Neuronal stem cell (in vitro differentiated cells): ENCODE data around the gene TOP1.

ENCODE experiments used
- DNase-seq: peaks from one replicate; pipeline ENCODE4 v3.0.0-alpha.2; 2013; ENCODE audit warnings: low spot score
- H2AFZ ChIP-seq: one replicate; pipeline ENCODE4 v1.6.1; 2013; ENCODE audit warnings: mild to moderate bottlenecking, low read length, inconsistent platforms
- H2AK5ac ChIP-seq: 2 replicates; pipeline ENCODE4 v1.6.1; 2013; ENCODE audit warnings: low read depth, mild to moderate bottlenecking, inconsistent platforms, low read length, moderate library complexity, mixed read lengths
- H2BK120ac ChIP-seq: 2 replicates; pipeline ENCODE4 v1.6.1; 2013; ENCODE audit warnings: low read depth, mild to moderate bottlenecking, inconsistent platforms, low read length, moderate library complexity, mixed read lengths
- H2BK12ac ChIP-seq: one replicate; pipeline ENCODE4 v1.6.1; 2013; ENCODE audit warnings: low read length, inconsistent platforms
- H2BK15ac ChIP-seq: 2 replicates; pipeline ENCODE4 v1.6.1; 2013; ENCODE audit warnings: mild to moderate bottlenecking, low read length, inconsistent platforms, mixed read lengths
- H2BK5ac ChIP-seq: one replicate; pipeline ENCODE4 v1.6.1; 2013; ENCODE audit warnings: inconsistent platforms, mild to moderate bottlenecking, low read length, moderate library complexity
- H3K14ac ChIP-seq: one replicate; pipeline ENCODE4 v1.6.1; 2013; ENCODE audit warnings: low read length, inconsistent platforms
- H3K18ac ChIP-seq: 2 replicates; pipeline ENCODE4 v1.6.1; 2013; ENCODE audit warnings: low read length, inconsistent platforms
- H3K23ac ChIP-seq: 2 replicates; pipeline ENCODE4 v1.6.1; 2013; ENCODE audit warnings: low read depth, mild to moderate bottlenecking, mixed read lengths, low read length, inconsistent platforms; ENCODE audit not compliant: poor library complexity
- H3K27ac ChIP-seq: replicated peaks from 3 replicates; pipeline ENCODE4 v1.5.1; 2013; ENCODE audit warnings: low read length, inconsistent platforms
- H3K27me3 ChIP-seq, 3 experiments: 2 replicates each; pipeline ENCODE4 v1.6.1; 2013; ENCODE audit warnings: low read length in 3 of 3, mild to moderate bottlenecking in 2 of 3, inconsistent platforms in 1 of 3, low read depth in 1 of 3, mixed read lengths in 1 of 3, moderate library complexity in 1 of 3; ENCODE audit not compliant: control insufficient read depth in 3 of 3, insufficient read depth in 3 of 3
- H3K36me3 ChIP-seq, 2 donors: replicated peaks in 1 of 2; 2 replicates each; pipeline ENCODE4 v1.6.1; 2013; ENCODE audit warnings: low read length in 2 of 2; ENCODE audit not compliant: control insufficient read depth in 2 of 2, insufficient read depth in 2 of 2
- H3K4ac ChIP-seq: 2 replicates; pipeline ENCODE4 v1.6.1; 2013; ENCODE audit warnings: inconsistent platforms, mild to moderate bottlenecking, low read length, moderate library complexity
- H3K4me1 ChIP-seq, 2 donors: 1 replicate in 1 of 2; 2 replicates in 1 of 2; pipeline ENCODE4 v1.6.1; 2013; ENCODE audit warnings: low read length in 2 of 2, low read depth in 1 of 2; ENCODE audit not compliant: control insufficient read depth in 2 of 2, insufficient read depth in 1 of 2
- H3K4me2 ChIP-seq: one replicate; pipeline ENCODE4 v1.6.1; 2013; ENCODE audit warnings: mild to moderate bottlenecking, low read length, inconsistent platforms; ENCODE audit not compliant: insufficient read depth, poor library complexity, severe bottlenecking
- H3K4me3 ChIP-seq, 2 donors: 2 replicates each; pipeline ENCODE4 v1.5.1; 2013; ENCODE audit warnings: low read length in 2 of 2, mild to moderate bottlenecking in 2 of 2, inconsistent platforms in 1 of 2, moderate library complexity in 1 of 2
- H3K79me1 ChIP-seq: one replicate; pipeline ENCODE4 v1.6.1; 2013; ENCODE audit warnings: low read depth, mild to moderate bottlenecking, inconsistent platforms, low read length, moderate library complexity
- H3K9ac ChIP-seq: one replicate; pipeline ENCODE4 v1.6.1; 2013; ENCODE audit warnings: mild to moderate bottlenecking, low read depth, low read length, inconsistent platforms; ENCODE audit not compliant: poor library complexity
- H3K9me3 ChIP-seq, 2 donors: replicated peaks in 1 of 2; 2 replicates each; pipeline versions ENCODE3 to v1.6.1; 2013; ENCODE audit warnings: low read length in 2 of 2, mild to moderate bottlenecking in 2 of 2, inconsistent platforms in 1 of 2, low read depth in 1 of 2, mixed read lengths in 1 of 2, moderate library complexity in 1 of 2; ENCODE audit not compliant: control insufficient read depth in 2 of 2, insufficient read depth in 1 of 2
- H4K8ac ChIP-seq: one replicate; pipeline ENCODE4 v1.6.1; 2013; ENCODE audit warnings: low read depth, mild to moderate bottlenecking, inconsistent platforms, low read length, moderate library complexity
- H4K91ac ChIP-seq: one replicate; pipeline ENCODE4 v1.6.1; 2013; ENCODE audit warnings: low read length, low read depth, mild to moderate bottlenecking, inconsistent platforms; ENCODE audit not compliant: poor library complexity
- WGBS, 2 donors: extraction: QIAGEN DNeasy Blood & Tissue Kit; methylation state at CpG; one replicate each; pipeline ENCODE4 v1.1.7; 2013; ENCODE audit warnings: missing lambda C conversion rate in 2 of 2, mixed read lengths in 1 of 2; ENCODE audit not compliant: insufficient read length in 2 of 2, insufficient replicate concordance in 1 of 2; ENCODE audit errors: extremely low coverage in 2 of 2; 5-methylcytosine and 5-hydroxymethylcytosine counted together

Gene TOP1

DNA sequence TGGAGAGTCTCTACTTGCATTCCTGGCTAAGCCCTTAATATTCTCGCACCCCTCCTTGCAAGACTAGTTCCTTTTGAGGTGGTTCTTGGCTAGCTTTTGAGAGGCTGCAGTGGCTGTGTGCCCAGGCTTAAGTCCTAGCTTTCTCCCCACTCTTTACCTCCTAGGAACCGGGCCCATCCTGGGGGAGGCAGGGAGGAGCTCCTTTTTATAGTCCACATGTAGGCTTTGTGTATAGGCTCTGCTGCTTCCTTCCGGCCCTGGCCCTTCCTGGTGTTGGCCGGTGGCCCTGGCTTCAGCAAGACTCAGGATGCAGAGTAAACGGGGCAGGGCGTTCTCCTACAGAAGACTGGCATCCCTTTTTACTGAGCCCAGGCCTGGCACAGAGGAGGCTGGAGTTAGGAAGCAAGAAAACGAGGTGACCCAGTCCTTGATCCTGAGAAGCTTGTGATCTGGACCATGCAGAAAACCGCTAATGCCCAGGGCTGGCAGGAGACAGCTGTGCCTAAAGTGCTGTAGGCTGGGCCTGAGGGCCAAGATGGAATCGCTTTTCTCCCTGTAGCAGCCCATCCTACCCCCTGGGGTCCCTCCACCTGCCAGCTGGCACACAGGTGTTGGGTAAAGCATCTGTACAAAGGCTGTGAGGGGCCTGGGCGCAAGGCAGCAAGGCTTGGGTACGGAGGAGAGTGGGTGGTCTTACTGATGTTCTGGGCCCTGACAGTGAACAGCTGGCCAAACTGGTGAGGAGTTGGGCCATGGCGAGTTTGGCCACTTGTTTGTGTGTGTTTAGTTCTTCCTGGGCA, 117.4 kb downstream of the TOP1 start:
- H2BK15ac ChIP-seq: no peak overlapping the region
- no peak overlapping the region for H3K4ac ChIP-seq
- no peak overlapping the region for H2BK5ac ChIP-seq
- peaks cover 5 to 13% of the 10 kb centered on the region in 2 donors for H3K4me1 ChIP-seq
- H4K91ac ChIP-seq: no peak overlapping the region
- peaks cover 28% of the 10 kb centered on the region for H3K79me1 ChIP-seq
- no peak overlapping the region for H2BK120ac ChIP-seq
- H3K27ac ChIP-seq: no peak overlapping the region
- no peak overlapping the region for H2AK5ac ChIP-seq
- H3K9me3 ChIP-seq: no peaks in the 10 kb centered on the region
- H3K9ac ChIP-seq: no peak overlapping the region
- H3K18ac ChIP-seq: no peak overlapping the region
- H2AFZ ChIP-seq: no peak overlapping the region
- H3K14ac ChIP-seq: no peak overlapping the region
- H3K36me3 ChIP-seq: peaks cover 2 to 95% of the 10 kb centered on the region in 2 donors
- no peak overlapping the region for H3K23ac ChIP-seq
- DNase-seq: no peak
- H3K4me2 ChIP-seq: no peak overlapping the region
- no peak overlapping the region for H4K8ac ChIP-seq
- H2BK12ac ChIP-seq: no peak overlapping the region
- H3K4me3 ChIP-seq: no peak overlapping the region
- WGBS, 2 donors: no CpG with 5 or more reads among the region's 12 CpGs
- H3K27me3 ChIP-seq: no peaks in the 10 kb centered on the region

DNA sequence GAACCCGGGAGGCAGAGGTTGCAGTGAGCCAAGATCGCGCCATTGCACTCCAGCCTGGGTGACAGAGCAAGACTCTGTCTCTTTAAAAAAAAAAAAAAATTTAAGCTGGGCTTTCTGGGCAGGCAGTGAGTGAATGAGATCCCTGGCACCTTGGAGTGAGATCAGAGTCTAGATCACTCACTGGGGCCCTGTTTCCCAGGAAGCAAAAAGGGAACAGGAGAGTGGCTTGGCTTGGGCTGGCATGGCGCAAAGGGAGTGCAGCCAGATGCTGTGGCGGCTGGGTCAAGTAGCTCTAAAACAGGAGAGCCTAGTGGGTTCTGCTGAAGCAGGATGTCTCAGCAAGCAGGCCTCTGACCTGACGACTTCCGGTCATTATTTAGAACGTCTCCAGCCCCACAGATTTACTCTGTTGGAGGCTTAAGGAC, 119.2 kb downstream of the TOP1 start:
- no CpG with 5 or more reads among the region's 8 CpGs for WGBS, 2 donors

GRCh38 chr20:41148942-41149341, 120.3 kb downstream of the TOP1 start:
- Histone ChIP-seq H2BK5ac (no peak overlapping the region), H2AFZ (no peak overlapping the region), H2BK15ac (no peak overlapping the region), H3K79me1 (peaks cover 28% of the 10 kb centered on the region), H2BK120ac (no peak overlapping the region), H2AK5ac (no peak overlapping the region), H3K9me3 (no peaks in the 10 kb centered on the region), H3K4me3 (no peak overlapping the region), H3K4me2 (no peak overlapping the region), H2BK12ac (no peak overlapping the region), H3K27me3 (no peaks in the 10 kb centered on the region), H3K4me1 (no peaks in the 10 kb centered on the region), H4K8ac (no peak overlapping the region), H3K9ac (no peak overlapping the region), H3K4ac (no peak overlapping the region), H3K14ac (no peak overlapping the region), H4K91ac (no peak overlapping the region), H3K27ac (no peak overlapping the region), H3K23ac (no peak overlapping the region), H3K36me3 (peaks cover 4 to 95% of the 10 kb centered on the region in 2 donors), H3K18ac (no peak overlapping the region)
- DNase-seq: no peak
- no CpG with 5 or more reads among the region's 5 CpGs for WGBS, 2 donors

More for the DNA sequence above, 119.2 kb downstream of the TOP1 start:
- no peak overlapping the region for H4K91ac ChIP-seq
- no peak overlapping the region for H3K18ac ChIP-seq
- no peak overlapping the region for H3K27ac ChIP-seq
- peaks cover 4 to 94% of the 10 kb centered on the region in 2 donors for H3K36me3 ChIP-seq
- DNase-seq: no peak
- H2BK15ac ChIP-seq: no peak overlapping the region
- H3K4me1 ChIP-seq: peaks cover 0 to 3% of the 10 kb centered on the region in 2 donors
- H3K14ac ChIP-seq: no peak overlapping the region
- H3K4me3 ChIP-seq: no peak overlapping the region
- H2BK5ac ChIP-seq: no peak overlapping the region
- H3K4ac ChIP-seq: no peak overlapping the region
- no peaks in the 10 kb centered on the region for H3K9me3 ChIP-seq
- H2BK120ac ChIP-seq: no peak overlapping the region
- no peak overlapping the region for H2BK12ac ChIP-seq
- no peak overlapping the region for H2AK5ac ChIP-seq
- peaks cover 29% of the 10 kb centered on the region for H3K79me1 ChIP-seq
- H3K9ac ChIP-seq: no peak overlapping the region
- no peak overlapping the region for H2AFZ ChIP-seq
- H4K8ac ChIP-seq: no peak overlapping the region
- H3K23ac ChIP-seq: no peak overlapping the region
- no peaks in the 10 kb centered on the region for H3K27me3 ChIP-seq
- H3K4me2 ChIP-seq: no peak overlapping the region

GRCh38 chr20:41150664-41151063, 122.0 kb downstream of the TOP1 start:
- Histone ChIP-seq H4K91ac (no peak overlapping the region), H3K23ac (no peak overlapping the region), H3K79me1 (peaks cover 24% of the 10 kb centered on the region), H2BK5ac (no peak overlapping the region), H2BK12ac (no peak overlapping the region), H3K4me1 (no peaks in the 10 kb centered on the region), H3K4me3 (no peak overlapping the region), H3K4ac (no peak overlapping the region), H3K14ac (no peak overlapping the region), H3K9me3 (no peaks in the 10 kb centered on the region), H2AK5ac (no peak overlapping the region), H3K9ac (no peak overlapping the region), H4K8ac (no peak overlapping the region), H2AFZ (no peak overlapping the region), H3K27me3 (no peaks in the 10 kb centered on the region), H2BK15ac (no peak overlapping the region), H3K4me2 (no peak overlapping the region), H3K18ac (no peak overlapping the region), H3K36me3 (peaks cover 7 to 93% of the 10 kb centered on the region in 2 donors), H3K27ac (no peak overlapping the region), H2BK120ac (no peak overlapping the region)
- DNase-seq: no peak
- WGBS, 2 donors: no CpG with 5 or more reads among the region's 3 CpGs
